GM13976 (cell line): ENCODE results near the gene KIF1B.

Experiments used
- DNase-seq: peaks from one replicate; pipeline ENCODE4 v3.0.0; 2012; ENCODE audit warnings: low spot score
- CTCF ChIP-seq: IDR thresholded peaks from 2 replicates; pipeline ENCODE4 v1.5.1; 2012; ENCODE audit warnings: borderline replicate concordance, mild to moderate bottlenecking; ENCODE audit not compliant: insufficient read depth; ENCODE audit errors: extremely low read depth, missing control alignments, control extremely low read depth
- in situ Hi-C: fragments of 300-500 bp; cut with MboI; formaldehyde crosslinking; loops from one replicate; pipeline ENCODE4 v1.12.0; 2022; ENCODE audit warnings: low sequenced_read_pairs, mixed read lengths, inconsistent platforms; ENCODE audit not compliant: unreplicated experiment

Gene KIF1B

GRCh38 chr1:10340930-10341590 is 130.7 kb downstream of the KIF1B start:
- TF ChIP-seq CTCF: no peak
- in situ Hi-C loops: no loop called here
- no peak for DNase-seq

GRCh38 chr1:10347109-10347508 is 136.7 kb downstream of the KIF1B start:
- DNase-seq: no peak
- TF ChIP-seq CTCF: no peak
- in situ Hi-C loops: no loop called here

- no peak for DNase-seq
- in situ Hi-C loops: no loop called here
- no peak for TF ChIP-seq CTCF
Observed at GRCh38 chr1:10353282-10353681, 142.9 kb downstream of the KIF1B start.

- no peak for TF ChIP-seq CTCF
- DNase-seq: no peak
- in situ Hi-C loops: no loop called here
Observed at GRCh38 chr1:10353693-10354092, 143.3 kb downstream of the KIF1B start.

- TF ChIP-seq CTCF: no peak
- in situ Hi-C loops: no loop called here
- no peak for DNase-seq
Observed at GRCh38 chr1:10360045-10360444, 149.7 kb downstream of the KIF1B start.

- no peak for DNase-seq
- TF ChIP-seq CTCF: no peak
- in situ Hi-C loops: no loop called here
Observed at GRCh38 chr1:10361515-10361914, 151.1 kb downstream of the KIF1B start.
